ENCODE measurements around the gene ERRFI1.
"Not testable (repeated sequence)": the region's sequence is repeated elsewhere in the genome, so short reads cannot be mapped to it uniquely, and the experiment has no call there.

The ERRFI1 gene

GRCh38 chr1:7967196-7967595 lies 58.9 kb downstream of the ERRFI1 start:
- DNase-seq (ENCODE audit: low spot score), result no peak

GRCh38 chr1:7964476-7964875 lies 61.6 kb downstream of the ERRFI1 start:
- no peak for DNase-seq (ENCODE audit: low spot score)

GRCh38 chr1:7963841-7964240 lies 62.3 kb downstream of the ERRFI1 start:
- DNase-seq (ENCODE audit: low spot score), result not testable (repeated sequence)

GRCh38 chr1:7963378-7963730 lies 62.8 kb downstream of the ERRFI1 start:
- not testable (repeated sequence) for DNase-seq (ENCODE audit: low spot score)

- DNase-seq (ENCODE audit: low spot score), result no peak
Measured at GRCh38 chr1:7962636-7963377, 63.3 kb downstream of the ERRFI1 start.

- DNase-seq (ENCODE audit: low spot score), result no peak
Measured at GRCh38 chr1:7962014-7962335, 64.1 kb downstream of the ERRFI1 start.
